ENCODE data around the gene LRP1B.

DNA sequence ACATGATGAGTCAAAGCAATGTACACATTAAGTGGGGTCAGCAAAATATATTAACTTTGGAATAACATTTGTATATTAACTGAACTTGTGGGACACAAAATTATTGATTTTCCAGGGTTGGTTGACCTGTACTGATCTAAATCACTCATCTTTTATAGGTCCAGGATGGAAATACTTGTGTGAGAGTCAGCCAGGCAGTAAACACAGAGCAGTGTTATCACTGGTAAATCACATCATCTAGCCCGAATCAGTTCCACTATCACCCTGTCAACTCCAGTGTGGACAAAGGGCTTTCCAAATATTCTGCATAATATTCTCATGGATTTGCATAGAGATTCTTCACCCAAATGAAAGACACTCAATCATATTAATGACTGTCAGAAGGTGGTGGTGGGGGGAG is 295.7 kb downstream of the LRP1B start:
- TF ChIP-seq CTCF (IDR thresholded peaks at IDR 0.05), result no peak
- TF ChIP-seq POLR2A (IDR thresholded peaks at IDR 0.05), result no peak
- TF ChIP-seq POLR2AphosphoS5 (IDR thresholded peaks at IDR 0.05; ENCODE audit: insufficient read depth in 1 of 2, low read depth in 1 of 2), result no peak

Measured in vagina (tissue), 2 donors.